ENCODE measurements around the gene DCHS1.

The DCHS1 gene

DNA sequence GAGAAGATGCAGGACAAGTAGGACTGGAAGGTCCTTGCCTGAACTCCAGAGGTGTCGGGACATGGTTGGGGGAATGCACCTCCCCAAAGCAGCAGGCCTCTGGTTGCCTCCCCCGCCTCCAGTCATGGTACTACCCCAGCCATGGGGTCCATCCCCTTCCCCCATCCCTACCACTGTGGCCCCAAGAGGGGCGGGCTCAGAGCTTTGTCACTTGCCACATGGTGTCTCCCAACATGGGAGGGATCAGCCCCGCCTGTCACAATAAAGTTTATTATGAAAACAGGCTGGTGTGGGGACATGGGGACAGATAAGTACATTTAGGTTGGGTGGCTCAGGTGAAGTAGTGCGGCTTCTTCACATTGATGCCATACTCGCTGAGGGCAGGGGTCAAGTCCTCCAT is 45.0 kb downstream of the DCHS1 start:
- DNase-seq: peak; percentile 15

DNA sequence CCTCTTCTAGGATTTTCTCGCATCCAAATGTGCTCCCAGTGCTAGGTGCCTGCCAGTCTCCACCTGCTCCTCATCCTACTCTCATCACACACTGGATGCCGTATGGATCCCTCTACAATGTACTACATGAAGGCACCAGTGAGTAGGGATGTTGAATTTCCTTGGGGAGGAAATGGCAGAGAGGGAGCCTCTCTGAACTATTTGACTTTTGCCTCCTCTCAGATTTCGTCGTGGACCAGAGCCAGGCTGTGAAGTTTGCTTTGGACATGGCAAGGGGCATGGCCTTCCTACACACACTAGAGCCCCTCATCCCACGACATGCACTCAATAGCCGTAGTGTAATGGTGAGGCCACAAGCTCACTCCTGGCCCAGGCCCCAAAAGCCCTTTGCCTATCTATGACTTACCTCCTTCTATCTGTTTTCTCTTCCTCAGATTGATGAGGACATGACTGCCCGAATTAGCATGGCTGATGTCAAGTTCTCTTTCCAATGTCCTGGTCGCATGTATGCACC is 46.0 kb downstream of the DCHS1 start:
- DNase-seq: no peak

DNA sequence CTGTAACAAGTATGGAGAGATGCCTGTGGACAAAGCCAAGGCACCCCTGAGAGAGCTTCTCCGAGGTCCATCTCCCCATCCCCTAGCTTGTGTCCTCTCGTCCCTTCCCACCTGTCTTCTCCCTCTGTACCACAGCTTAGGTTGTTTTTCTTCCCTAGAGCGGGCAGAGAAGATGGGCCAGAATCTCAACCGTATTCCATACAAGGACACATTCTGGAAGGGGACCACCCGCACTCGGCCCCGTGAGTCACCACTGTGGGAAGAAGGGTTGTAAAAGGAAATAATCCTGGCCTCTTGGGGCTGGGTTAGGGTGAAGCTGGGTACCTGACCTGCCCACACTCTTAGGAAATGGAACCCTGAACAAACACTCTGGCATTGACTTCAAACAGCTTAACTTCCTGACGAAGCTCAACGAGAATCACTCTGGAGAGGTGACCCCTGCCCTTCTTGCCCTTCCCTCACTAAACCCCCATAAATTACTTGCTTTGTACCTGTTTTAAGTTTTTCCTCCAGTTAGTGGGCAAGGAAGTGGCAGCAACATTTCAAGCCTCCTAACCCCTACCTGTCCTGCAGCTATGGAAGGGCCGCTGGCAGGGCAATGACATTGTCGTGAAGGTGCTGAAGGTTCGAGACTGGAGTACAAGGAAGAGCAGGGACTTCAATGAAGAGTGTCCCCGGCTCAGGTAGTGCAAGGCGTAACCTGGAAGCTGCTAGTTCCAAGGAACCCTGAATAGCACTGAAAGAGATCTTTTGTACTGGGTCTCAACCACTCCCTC is 46.7 kb downstream of the DCHS1 start:
- DNase-seq: no peak

DNA sequence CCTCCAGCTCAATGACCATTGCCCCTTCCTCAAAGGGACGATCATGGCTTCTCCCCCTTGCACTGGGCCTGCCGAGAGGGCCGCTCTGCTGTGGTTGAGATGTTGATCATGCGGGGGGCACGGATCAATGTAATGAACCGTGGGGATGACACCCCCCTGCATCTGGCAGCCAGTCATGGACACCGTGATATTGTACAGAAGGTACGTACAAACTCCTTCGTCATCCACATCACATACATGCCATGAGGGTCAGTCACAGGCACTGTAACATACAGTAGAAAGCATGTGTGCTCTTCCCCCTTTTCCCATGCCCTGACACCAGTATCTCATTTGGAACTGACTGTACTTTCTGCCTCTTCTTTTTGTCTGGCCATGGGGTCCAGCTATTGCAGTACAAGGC is 47.6 kb downstream of the DCHS1 start:
- DNase-seq: no peak

DNA sequence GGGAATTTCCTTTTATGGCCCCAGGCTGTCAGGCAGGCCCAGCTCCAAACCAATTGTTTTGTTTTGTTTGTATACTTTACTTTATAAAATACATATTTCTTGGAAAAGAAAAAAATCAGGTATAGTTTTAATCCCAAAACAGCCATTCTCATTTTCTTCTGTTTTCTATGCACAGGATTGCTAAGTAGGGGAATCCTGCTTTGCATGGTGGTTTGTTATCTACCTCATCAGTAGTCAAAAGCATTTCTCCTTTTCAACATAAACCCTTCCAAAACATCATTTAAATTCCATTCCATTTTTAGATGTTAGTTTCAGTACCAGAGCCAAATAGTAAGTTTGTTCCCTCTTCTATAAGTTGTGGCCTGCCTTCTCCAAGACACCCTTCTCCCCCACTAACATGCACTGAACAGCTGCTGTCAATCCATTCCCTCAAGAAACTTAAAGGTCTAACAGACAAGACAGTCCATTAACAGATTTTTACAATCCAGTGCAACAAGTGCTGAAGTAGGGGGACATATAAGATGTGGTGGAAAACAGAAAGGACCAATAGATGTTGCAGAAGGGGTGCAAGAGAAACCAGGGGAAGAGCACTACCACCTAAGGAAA is 48.3 kb downstream of the DCHS1 start:
- DNase-seq: no peak

DNA sequence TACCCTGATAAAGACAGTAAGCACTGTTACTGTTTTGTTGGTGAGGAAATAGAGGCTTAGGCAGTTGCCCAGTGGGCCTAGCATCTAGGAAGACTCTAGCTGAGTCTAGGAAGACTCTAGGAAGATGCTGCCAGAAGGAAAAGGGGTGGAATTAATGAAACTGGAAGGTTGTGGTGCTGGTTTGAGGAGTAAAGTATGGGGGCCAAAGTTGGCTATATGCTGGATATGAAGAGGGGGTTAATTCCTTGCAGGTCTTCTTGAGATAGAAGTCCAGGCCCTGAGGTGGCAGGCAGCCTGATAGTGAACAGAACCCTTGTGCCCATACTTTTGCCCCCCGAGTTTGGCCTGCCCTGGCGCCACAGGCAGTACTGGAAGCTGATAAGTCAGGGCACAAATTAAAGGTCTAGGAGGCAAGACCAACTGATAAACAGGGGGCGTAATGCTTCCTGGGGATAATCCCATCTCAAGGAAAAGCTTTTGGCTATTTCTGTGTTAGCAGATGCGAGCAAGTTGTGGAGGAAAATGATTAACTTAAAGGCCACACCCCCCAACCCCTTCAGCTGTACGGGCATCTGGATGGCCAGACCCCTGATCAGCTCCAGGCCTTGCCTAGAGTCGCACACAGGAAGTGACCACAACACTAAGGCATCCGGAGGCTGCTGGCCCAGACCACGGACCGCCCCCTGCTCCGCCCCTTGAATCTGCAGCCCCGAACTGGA is 49.0 kb downstream of the DCHS1 start:
- DNase-seq: peak; percentile 97

DNA sequence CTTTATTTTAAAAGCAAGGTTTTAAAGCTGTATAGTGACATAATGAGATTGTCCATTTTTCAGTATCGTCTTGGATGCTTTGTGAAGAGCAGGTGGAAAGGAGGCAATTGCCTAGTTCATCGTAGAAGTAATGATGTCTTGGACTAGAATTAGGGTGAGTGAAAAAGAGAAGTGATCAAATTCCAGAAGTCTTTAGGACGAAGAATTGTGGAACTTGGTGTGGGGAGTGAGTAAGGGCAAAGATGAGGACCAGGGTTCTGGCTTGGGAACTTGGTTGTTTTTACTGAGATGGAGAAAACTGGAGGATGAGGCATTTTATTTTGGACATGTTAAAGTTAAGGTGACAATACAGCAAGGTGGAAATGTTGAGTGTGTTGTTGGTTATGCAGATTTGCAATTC is 50.8 kb downstream of the DCHS1 start:
- no peak for DNase-seq

- DNase-seq: peak; percentile 77
Measured at GRCh38 chr11:6604081-6604626, 51.5 kb downstream of the DCHS1 start.

GRCh38 chr11:6603287-6604080 is 52.1 kb downstream of the DCHS1 start, which contains the start of the genes ILK and RRP8:
ILK (plus strand) TSS chr11:6603774; CDS start chr11:6604272, 498 bp downstream.
RRP8 (minus strand) TSS chr11:6603616; CDS start chr11:6603502, 114 bp downstream.
- peak; percentile 94 for DNase-seq

- no peak for DNase-seq
Measured at GRCh38 chr11:6602096-6602940, 53.3 kb downstream of the DCHS1 start.

- no peak for DNase-seq
Measured at GRCh38 chr11:6601041-6601461, 54.6 kb downstream of the DCHS1 start.

DNA sequence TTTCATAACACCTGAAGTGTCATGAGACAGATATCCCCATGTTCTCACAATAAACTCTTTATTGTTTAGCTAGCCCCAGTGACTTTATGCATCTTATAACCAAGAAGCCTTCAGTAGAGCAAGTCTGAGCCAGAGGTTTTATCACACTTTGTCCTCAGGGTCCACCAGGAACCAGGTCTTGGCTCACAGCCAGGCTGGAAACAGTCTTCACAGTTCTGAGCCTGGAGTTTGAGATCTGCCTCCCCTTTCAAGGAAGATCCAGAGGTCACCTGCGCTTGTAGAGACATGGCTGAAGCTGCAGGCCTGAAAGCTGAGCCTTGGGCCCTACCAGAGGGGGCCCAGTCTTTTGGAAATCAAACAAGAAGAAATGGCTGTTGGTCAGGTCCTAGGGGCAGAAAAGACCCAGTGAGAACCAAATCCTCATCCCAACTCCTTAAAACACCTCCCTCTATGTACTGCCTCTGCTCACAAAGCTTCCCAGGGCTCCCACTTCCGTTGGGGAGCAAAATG is 55.7 kb downstream of the DCHS1 start:
- no peak for DNase-seq

- no peak for DNase-seq
Measured at GRCh38 chr11:6599449-6599848, 56.2 kb downstream of the DCHS1 start.

- no peak for DNase-seq
Measured at GRCh38 chr11:6598555-6598954, 57.1 kb downstream of the DCHS1 start.

- no peak for DNase-seq
Measured at GRCh38 chr11:6596239-6596877, 59.3 kb downstream of the DCHS1 start.

- DNase-seq: no peak
Measured at GRCh38 chr11:6594142-6594768, 61.4 kb downstream of the DCHS1 start.

GRCh38 chr11:6588018-6588417 is 67.6 kb downstream of the DCHS1 start:
- DNase-seq: no peak

DNA sequence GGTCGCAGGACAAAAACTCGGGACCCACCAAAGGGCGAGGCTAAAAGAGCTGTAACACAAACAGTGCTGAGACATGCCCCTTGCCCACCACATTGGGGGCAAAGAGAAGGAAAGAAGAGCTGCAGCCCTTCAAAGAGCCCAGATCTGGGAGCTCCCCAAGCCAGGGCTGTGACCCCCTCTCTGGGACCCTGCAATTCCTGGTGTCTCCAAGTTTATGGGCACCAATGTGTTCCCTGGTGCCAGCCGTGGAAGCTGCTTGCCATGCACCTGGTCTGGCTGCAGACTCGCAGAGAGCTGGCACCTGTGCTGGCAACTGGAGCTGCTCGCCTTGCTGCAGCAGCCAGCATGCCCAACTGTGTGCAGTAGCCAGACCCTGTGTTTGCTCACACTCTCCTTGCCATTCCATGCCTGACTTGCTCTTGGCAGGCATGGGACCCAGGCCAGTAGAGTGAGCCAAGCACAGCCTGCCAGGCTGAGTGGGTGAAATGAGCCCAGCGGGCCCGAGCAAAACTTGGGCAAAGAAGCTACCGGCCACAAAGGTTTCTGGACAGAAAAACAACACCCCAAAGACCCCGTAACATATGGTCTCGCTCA is 68.2 kb downstream of the DCHS1 start:
- DNase-seq: no peak

Measured in right hindlimb (tissue), 1 donor.